GM18498 (cell line): ENCODE results near the gene STAMBPL1.
"Not testable (repeated sequence)": the region's sequence is repeated elsewhere in the genome, so short reads cannot be mapped to it uniquely, and the experiment has no call there.

Experiments used
- ATAC-seq: cut with Tn5 transposase; IDR thresholded peaks from one replicate; pipeline ENCODE4 v1.9.1; 2021; ENCODE audit warnings: mild to moderate bottlenecking, moderate library complexity; ENCODE audit not compliant: unreplicated experiment

STAMBPL1 gene

GRCh38 chr10:88854684-88855083 is 25.4 kb upstream of the STAMBPL1 start:
- ATAC-seq = no peak

- no peak for ATAC-seq
These were observed 22.2 kb upstream of the STAMBPL1 start for GRCh38 chr10:88857831-88858230.

- ATAC-seq = no peak
These were observed 21.6 kb upstream of the STAMBPL1 start for GRCh38 chr10:88858491-88858890.

GRCh38 chr10:88861036-88861435 is 19.0 kb upstream of the STAMBPL1 start:
- no peak for ATAC-seq

GRCh38 chr10:88865281-88865876 is 14.7 kb upstream of the STAMBPL1 start:
- ATAC-seq = no peak

GRCh38 chr10:88866454-88866853 is 13.6 kb upstream of the STAMBPL1 start:
- ATAC-seq = no peak

- ATAC-seq = peak; percentile 65
These were observed 10.0 kb upstream of the STAMBPL1 start for GRCh38 chr10:88870089-88870488.

GRCh38 chr10:88873757-88874156 is 6.3 kb upstream of the STAMBPL1 start:
- ATAC-seq = no peak

GRCh38 chr10:88874281-88874680 is 5.8 kb upstream of the STAMBPL1 start:
- no peak for ATAC-seq

- no peak for ATAC-seq
These were observed 5.0 kb upstream of the STAMBPL1 start for GRCh38 chr10:88875081-88875480.

GRCh38 chr10:88877298-88877697 is 2.7 kb upstream of the STAMBPL1 start:
- no peak for ATAC-seq

GRCh38 chr10:88880282-88881076 is 434 bp downstream of the STAMBPL1 start:
- ATAC-seq = peak; percentile 79

- no peak for ATAC-seq
These were observed 1.3 kb downstream of the STAMBPL1 start for GRCh38 chr10:88881320-88881719.

GRCh38 chr10:88881922-88882645 is 2.0 kb downstream of the STAMBPL1 start:
- ATAC-seq = no peak

- not testable (repeated sequence) for ATAC-seq
These were observed 2.8 kb downstream of the STAMBPL1 start for GRCh38 chr10:88882646-88883447.

GRCh38 chr10:88883448-88883809 is 3.4 kb downstream of the STAMBPL1 start:
- no peak for ATAC-seq

- peak; percentile 66 for ATAC-seq
These were observed 6.5 kb downstream of the STAMBPL1 start for GRCh38 chr10:88886557-88886956.

GRCh38 chr10:88888810-88889445 is 8.9 kb downstream of the STAMBPL1 start:
- ATAC-seq = no peak

- ATAC-seq = peak; percentile 87
These were observed 9.7 kb downstream of the STAMBPL1 start for GRCh38 chr10:88889559-88890337.
